OCI-LY1 (cell line): ENCODE data around the gene SORBS2.

Source experiments
- CTCF ChIP-seq: fragments of 200-600 bp; sonication (generic), shearing (Covaris generic); IDR thresholded peaks from 2 replicates; pipeline ENCODE4 v1.5.1; 2017; ENCODE audit warnings: mild to moderate bottlenecking, antibody characterized with exemption, low read length, moderate library complexity, mixed read lengths
- EZH2 ChIP-seq: fragments of 200-600 bp; sonication (generic), shearing (Covaris generic); IDR thresholded peaks from 2 replicates; pipeline ENCODE4 v1.8.0; 2017; ENCODE audit warnings: borderline replicate concordance, mixed run types, mild to moderate bottlenecking, antibody characterized with exemption, low read length, moderate library complexity, mixed read lengths

GRCh38 chr4:185672151-185672550, 139.8 kb downstream of the SORBS2 start:
- TF ChIP-seq CTCF (no peak), EZH2 (no peak)
